ENCODE results near the gene ABHD1. TPM values are rescaled to one million over a fixed set of nuclear protein-coding genes. Genes with fewer than 3 reads are reported as not detected.
A peak's percentile ranks its signal among the peaks of the same experiment; 100 is the strongest.
"Not testable (repeated sequence)": the region's sequence is repeated elsewhere in the genome, so short reads cannot be mapped to it uniquely, and the experiment has no call there.

The ABHD1 gene
- total RNA-seq, 1 donor from 2014 or later, result not detected

- no peak for DNase-seq (ENCODE audit: low read depth, low spot score)
Observed at GRCh38 chr2:27109083-27109482, 14.5 kb upstream of the ABHD1 start.

- not testable (repeated sequence) for DNase-seq (ENCODE audit: low read depth, low spot score)
Observed at GRCh38 chr2:27110603-27111352, 12.8 kb upstream of the ABHD1 start.

DNA sequence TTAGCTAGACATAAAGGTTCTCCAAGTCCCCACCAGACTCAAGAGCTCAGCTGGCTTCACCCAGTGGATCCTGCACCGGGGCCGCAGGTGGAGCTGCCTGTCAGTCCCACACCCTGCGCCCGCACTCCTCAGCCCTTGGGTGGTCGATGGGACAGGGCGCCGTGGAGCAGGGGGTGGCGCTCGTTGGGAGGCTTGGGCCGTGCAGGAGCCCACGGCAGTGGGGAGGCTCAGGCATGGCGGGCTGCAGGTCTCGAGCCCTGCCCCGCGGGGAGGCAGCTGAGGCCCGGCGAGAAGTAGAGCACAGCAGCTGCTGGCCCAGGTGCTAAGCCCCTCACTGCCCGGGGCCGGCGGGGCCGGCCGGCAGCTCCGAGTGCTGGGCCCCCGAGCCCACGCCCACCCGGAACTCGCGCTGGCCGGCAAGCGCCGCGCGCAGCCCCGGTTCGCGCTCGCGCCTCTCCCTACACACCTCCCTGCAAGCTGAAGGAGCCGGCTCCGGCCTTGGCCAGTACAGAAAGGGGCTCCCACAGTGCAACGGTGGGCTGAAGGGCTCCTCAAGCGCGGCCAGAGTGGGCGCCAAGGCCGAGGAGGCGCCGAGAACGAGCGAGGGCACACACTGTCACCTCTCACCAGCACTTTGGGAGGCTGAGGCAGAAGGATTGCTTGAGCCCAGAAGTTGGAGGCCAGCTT is 12.1 kb upstream of the ABHD1 start:
- not testable (repeated sequence) for DNase-seq (ENCODE audit: low read depth, low spot score)

DNA sequence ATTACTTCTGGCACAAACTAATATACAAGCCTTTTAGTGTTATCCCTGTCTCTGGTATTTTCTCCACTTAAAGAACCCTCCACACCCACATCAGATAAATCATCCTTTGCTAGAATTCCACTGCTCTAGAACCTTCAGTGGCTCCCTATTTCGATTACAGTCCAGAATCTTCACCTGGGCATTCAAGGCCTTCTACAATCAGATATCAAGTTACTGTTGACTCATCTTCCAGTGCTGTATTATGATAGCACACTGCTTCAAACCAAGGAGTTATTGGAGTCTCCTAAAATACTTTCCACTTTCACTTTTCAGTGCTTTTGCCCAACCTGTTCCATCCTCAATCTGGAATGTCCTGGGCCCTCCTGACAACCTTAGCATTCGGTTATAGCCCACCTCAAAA is 8.1 kb upstream of the ABHD1 start:
- no peak for DNase-seq (ENCODE audit: low read depth, low spot score)

- DNase-seq (ENCODE audit: low read depth, low spot score), result no peak
Observed at GRCh38 chr2:27117995-27118524, 5.6 kb upstream of the ABHD1 start.

GRCh38 chr2:27118525-27119329 is 4.9 kb upstream of the ABHD1 start, which contains the start of gene CGREF1:
Gene CGREF1 (minus strand): TSS chr2:27119128. CDS start chr2:27104366, 14,762 bp downstream.
- no peak for DNase-seq (ENCODE audit: low read depth, low spot score)

DNA sequence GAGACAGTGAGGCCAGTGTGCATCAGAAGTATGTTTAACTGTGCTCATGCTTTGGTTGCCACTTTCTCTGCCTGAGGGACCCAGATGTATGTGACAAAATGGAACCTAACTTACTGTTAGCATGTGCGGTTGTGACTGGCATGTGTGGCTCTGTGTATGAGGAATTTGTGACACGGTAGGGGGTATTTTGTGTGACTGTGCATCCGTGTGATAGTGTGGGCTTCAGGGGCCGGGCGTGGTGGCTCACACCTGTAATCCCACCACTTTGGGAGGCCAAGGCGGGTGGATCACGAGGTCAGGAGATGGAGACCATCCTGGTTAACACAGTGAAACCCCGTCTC is 4.3 kb upstream of the ABHD1 start:
- DNase-seq (ENCODE audit: low read depth, low spot score), result not testable (repeated sequence)

- DNase-seq (ENCODE audit: low read depth, low spot score), result no peak
Observed at GRCh38 chr2:27121906-27122305, 1.7 kb upstream of the ABHD1 start.

- no peak for DNase-seq (ENCODE audit: low read depth, low spot score)
Observed at GRCh38 chr2:27122791-27123190, 824 bp upstream of the ABHD1 start.

GRCh38 chr2:27125104-27125503 is 1.5 kb downstream of the ABHD1 start:
- DNase-seq (ENCODE audit: low read depth, low spot score), result no peak

DNA sequence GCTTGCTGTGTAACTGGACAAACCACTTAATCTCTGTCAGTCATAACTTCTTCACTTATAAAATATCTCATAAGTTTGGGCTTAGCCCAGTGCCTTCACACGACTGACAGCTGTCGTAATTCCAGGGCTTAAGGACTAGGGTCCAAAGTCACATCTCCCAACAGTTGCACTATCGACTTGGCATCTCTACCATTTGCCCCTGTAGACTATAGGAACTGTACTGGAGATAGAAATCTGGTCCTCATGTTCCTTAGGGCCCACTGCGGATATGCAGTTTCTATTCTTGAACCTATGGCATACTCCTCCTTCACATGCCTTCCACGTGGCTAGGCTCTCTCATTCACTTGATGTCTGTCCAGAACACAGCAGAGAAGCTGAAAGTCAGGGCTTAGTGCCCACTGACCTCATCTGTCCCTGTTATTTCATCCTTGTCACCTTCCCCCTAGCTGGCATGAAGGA is 2.7 kb downstream of the ABHD1 start:
- no peak for DNase-seq (ENCODE audit: low read depth, low spot score)

GRCh38 chr2:27127883-27128667 is 4.5 kb downstream of the ABHD1 start:
- no peak for DNase-seq (ENCODE audit: low read depth, low spot score)

DNA sequence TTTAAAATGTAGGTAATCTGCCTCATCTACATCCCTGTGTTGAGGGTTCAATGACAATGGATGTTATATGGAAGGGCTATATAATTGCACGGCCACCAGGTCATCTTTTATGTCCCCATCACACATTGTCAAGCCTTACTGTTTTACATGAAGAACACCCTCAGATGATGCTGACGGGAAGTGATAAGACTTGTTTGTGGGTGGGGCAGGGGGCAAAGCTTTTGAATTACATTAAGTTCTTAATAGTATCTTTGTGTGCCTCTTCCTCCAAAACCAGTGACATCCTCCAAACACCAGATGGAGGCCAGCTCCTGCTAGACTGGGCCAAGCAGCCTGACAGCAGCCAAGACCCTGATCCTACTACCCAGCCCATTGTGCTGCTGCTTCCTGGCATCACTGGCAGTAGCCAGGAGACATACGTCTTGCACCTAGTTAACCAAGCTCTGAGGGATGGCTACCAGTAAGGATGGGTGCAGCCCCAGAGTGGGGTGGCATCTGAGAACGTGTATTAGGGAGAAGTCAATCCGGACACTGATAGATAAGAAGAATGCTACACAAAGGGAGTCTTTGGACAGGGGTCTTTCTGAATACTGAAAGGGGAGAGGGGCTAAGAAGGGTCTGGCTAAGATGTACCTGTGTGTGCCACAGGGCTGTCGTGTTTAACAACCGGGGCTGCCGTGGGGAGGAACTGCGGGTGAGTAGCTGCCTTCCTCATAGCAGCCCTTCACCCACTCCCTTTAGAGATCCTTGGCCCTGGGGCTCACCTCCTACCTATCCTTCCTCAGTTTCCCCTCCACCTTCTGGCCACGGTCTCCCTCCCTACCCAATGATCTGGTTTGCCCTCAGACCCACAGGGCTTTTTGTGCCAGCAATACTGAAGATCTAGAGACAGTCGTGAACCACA is 5.3 kb downstream of the ABHD1 start:
- DNase-seq (ENCODE audit: low read depth, low spot score), result no peak

- DNase-seq (ENCODE audit: low read depth, low spot score), result no peak
Observed at GRCh38 chr2:27130396-27130795, 6.8 kb downstream of the ABHD1 start.

DNA sequence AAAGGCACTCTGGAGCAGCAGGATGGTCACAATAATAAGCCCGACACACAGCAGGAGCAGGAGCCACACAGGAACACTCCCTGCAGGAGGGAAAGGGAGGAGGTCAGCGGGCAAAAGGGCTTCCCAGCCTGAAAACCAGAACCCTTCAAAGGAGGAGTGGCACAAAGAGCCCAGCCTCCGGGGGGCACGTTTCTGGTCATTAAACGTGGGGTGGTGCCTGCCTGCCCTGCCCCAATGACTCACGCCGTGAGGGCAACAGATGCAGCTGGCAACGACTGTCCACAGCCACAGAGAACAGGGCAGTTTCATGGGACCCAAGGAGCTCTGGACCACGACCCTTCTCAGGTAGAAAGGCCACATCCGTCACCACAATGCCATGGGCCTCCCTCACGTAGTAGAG is 7.8 kb downstream of the ABHD1 start:
- no peak for DNase-seq (ENCODE audit: low read depth, low spot score)

DNA sequence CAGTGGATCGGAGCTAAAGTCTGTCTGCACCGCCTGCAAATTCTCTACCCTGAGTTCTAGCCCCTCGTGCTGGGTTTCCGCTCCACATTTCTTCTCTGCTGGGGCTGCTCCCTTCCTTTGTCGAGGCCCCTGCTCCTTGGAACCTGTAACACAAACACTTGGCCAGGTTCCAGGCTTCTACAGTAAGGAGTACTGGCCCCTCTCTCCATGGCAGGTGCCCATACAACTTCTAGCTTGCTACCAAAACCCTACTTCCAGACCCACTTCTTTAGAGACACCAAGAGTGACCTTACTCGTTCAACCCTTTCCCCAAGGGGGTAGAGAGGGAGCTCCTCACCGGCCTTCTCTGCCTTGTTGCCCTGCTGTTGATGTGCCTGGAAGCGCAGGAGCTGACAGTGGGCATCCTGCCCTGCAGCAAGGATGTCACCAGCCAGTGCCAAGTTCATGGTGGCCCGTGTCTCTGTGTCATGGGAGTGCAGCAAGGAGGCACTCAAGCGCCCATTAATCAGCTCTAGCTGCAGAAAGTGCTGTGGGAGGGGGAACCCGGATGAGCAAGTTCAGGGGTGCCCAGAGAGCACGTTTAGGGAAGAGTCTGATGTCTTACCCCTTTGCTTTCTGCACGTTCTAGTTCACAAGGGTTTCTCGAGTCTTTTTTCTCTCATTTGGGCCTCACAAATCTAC is 9.7 kb downstream of the ABHD1 start:
- no peak for DNase-seq (ENCODE audit: low read depth, low spot score)

GRCh38 chr2:27133905-27134780 is 10.5 kb downstream of the ABHD1 start, which contains the start of gene PREB:
Gene PREB (minus strand): TSS chr2:27134636. CDS start chr2:27134421, 215 bp downstream.
- peak; percentile 62 for DNase-seq (ENCODE audit: low read depth, low spot score)

- no peak for DNase-seq (ENCODE audit: low read depth, low spot score)
Observed at GRCh38 chr2:27134781-27135477, 11.3 kb downstream of the ABHD1 start.
